ENCODE results near the gene GALNT15.

GALNT15 gene

DNA sequence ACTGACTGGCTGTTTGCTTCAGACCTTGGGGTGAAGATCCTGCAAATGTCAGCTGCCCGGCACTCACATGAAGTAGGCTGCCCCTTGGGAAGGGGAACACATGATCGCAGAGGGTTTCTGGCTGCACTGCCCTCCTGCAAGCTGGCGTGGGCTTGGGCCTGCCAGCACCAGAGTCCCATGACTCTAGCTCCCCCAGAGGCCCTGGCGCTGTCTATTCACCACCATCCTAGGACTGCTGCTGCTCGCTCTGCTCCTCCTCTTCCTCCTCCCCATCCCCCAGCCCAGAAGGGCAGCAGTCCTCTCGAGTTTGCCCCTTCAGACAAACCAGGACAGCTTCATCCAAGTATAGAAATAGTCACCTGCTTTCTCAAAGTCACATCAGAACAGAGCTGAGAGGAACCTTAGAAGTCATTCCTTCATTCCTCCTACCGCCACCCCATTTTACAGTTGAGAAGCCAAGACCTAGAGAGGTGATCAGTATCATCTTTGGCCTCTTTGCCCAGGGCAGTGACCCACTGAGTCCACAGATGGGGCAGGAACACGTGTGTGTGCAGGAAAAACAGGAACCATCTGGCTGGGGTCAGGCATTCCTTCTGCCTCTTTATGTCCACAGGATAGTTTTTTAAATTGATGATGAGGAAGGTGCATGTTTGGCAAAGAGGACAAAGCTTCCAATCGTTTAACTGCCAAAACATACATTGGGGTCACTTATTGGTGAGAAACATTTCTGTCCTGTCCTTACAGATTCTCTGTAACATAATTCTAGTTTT, 77.0 kb downstream of the GALNT15 start:
- Histone ChIP-seq H3K9me3 (ENCODE audit: control insufficient read depth, insufficient read depth, low read length) (no peaks in the 10 kb centered on the region), H3K4me1 (ENCODE audit: insufficient read depth, low read length) (peaks cover 7% of the 10 kb centered on the region; the same call in 1 of the 2 replicates), H3K36me3 (ENCODE audit: insufficient read depth, low read length) (no peaks in the 10 kb centered on the region), H3K9ac (ENCODE audit: low read depth, low read length) (no peak overlapping the region)

DNA sequence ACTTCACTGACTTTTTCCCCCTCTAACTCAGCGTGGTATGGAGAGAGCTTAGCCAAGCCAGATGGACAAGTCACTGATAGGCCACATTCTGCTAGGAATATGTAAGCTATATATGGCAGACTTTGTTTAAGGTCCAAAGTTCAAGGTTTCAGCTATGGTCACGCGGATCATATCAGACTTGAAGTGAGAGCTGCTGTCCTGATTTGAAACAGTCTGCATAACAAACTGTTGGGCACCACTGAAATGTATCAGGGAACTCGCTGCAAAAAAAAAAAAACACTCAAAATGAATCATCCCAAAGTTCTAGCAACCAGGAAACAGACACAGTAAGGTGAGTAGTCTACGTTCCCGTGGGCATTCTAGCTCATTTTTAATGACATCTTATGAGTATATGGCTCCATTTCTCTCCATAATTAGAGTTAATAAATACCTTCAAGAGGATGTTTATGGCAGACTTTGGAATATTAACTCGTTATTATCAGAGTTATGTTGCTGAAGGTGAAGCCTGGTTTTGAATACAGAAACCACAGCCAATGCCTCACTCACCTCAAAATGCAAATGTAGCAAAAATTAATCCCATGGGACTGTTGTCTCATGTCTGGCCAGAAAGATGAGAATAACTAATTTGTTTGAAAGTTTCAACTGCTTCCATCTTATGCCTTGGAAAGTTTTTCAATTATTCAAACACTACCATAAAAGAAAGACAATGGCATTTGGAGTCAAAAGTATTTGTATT, 77.9 kb downstream of the GALNT15 start:
- Histone ChIP-seq H3K9ac (ENCODE audit: low read depth, low read length) (no peak overlapping the region), H3K4me1 (ENCODE audit: insufficient read depth, low read length) (peaks cover 7% of the 10 kb centered on the region; the same call in 1 of the 2 replicates), H3K9me3 (ENCODE audit: control insufficient read depth, insufficient read depth, low read length) (no peaks in the 10 kb centered on the region), H3K36me3 (ENCODE audit: insufficient read depth, low read length) (no peaks in the 10 kb centered on the region)

DNA sequence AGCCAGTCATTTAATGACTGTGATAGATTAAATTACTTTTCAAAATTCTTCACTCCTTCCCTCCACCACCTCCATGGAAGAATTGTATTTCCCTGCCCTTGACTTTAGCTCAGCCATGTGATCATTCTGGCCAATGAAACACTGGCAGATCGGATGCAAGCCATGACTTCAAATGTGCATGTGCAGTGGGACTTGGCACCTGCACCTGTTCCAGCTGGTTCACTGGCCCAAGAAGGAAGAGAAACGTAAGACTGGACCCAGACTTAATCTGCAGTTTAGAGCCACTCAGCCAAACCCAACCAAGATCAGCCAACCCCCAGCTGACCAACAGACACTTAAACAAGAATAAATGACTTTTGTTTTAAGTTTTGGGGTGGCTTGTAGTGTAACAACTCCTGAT, 78.5 kb downstream of the GALNT15 start:
- Histone ChIP-seq H3K9ac (ENCODE audit: low read depth, low read length) (no peak overlapping the region), H3K36me3 (ENCODE audit: insufficient read depth, low read length) (no peaks in the 10 kb centered on the region), H3K9me3 (ENCODE audit: control insufficient read depth, insufficient read depth, low read length) (no peaks in the 10 kb centered on the region), H3K4me1 (ENCODE audit: insufficient read depth, low read length) (0 out of 2 replicates have a peak, but pooled peaks cover 1% of the 10 kb centered on the region)

DNA sequence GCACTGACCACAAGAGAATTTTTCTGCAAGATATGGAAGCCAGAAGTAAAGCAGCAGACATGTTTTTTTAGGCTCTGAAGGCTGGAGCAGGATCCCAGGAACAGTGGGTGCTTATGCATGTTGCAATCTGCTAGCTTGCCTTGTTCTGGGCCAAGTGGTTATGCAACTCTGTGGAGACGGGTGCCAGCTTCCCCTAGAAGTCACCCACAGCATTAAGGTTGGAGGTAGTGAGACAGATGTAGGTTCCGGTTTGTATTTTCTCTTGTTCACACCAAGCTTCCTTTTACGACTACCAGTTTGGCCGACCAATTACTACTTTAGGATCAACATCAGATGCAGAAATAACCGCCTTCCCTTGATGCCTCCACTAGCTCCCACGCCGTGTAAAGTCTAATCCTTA, 79.1 kb downstream of the GALNT15 start:
- Histone ChIP-seq H3K9me3 (ENCODE audit: control insufficient read depth, insufficient read depth, low read length) (no peaks in the 10 kb centered on the region), H3K36me3 (ENCODE audit: insufficient read depth, low read length) (no peaks in the 10 kb centered on the region), H3K9ac (ENCODE audit: low read depth, low read length) (no peak overlapping the region), H3K4me1 (ENCODE audit: insufficient read depth, low read length) (no peaks in the 10 kb centered on the region)

DNA sequence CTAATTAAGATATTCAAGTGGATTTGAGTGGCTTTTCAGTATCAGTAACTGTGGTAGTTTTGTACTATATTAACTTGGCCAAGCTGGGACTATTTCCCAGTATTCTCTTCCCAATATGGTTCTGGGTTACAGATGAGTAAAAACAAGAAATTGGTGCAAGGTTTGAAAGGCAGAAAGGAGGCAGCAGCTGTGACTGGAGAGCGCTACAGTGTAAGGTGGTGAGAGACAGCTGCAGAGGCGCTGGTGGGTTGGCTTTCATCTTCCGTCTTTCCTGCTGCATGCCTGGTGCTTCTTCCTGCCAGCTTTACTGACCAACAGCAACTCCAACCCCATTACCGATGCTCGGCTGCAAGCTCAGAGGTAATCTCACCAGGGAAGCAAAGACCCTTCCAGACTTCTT, 80.4 kb downstream of the GALNT15 start:
- Histone ChIP-seq H3K36me3 (ENCODE audit: insufficient read depth, low read length) (no peaks in the 10 kb centered on the region), H3K9me3 (ENCODE audit: control insufficient read depth, insufficient read depth, low read length) (no peaks in the 10 kb centered on the region), H3K9ac (ENCODE audit: low read depth, low read length) (no peak overlapping the region), H3K4me1 (ENCODE audit: insufficient read depth, low read length) (no peaks in the 10 kb centered on the region)

DNA sequence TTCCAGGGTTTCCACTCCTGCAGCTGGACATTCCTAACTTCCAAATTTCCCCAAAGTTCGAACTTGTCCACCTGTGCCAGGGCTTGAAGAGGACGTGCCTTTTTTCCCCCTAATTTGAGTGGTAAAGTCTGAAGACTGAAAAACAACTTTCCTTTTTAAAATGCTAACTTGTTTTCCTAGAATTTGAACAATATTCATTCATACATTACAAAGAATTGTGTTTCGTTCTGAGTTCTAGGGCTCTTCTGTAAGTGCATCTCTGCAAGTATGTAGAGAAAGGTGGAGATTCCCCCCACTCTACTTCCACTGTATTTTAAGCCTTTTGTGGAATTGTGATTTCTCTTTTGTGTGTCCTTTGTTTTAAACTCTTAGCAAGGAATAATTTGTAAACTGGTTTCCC, 80.8 kb downstream of the GALNT15 start:
- Histone ChIP-seq H3K36me3 (ENCODE audit: insufficient read depth, low read length) (no peaks in the 10 kb centered on the region), H3K9ac (ENCODE audit: low read depth, low read length) (no peak overlapping the region), H3K4me1 (ENCODE audit: insufficient read depth, low read length) (no peaks in the 10 kb centered on the region), H3K9me3 (ENCODE audit: control insufficient read depth, insufficient read depth, low read length) (no peaks in the 10 kb centered on the region)

GRCh38 chr3:16255726-16256125, 81.2 kb downstream of the GALNT15 start:
- H3K4me1 ChIP-seq (ENCODE audit: insufficient read depth, low read length), result no peaks in the 10 kb centered on the region
- no peak overlapping the region for H3K9ac ChIP-seq (ENCODE audit: low read depth, low read length)
- H3K36me3 ChIP-seq (ENCODE audit: insufficient read depth, low read length), result no peaks in the 10 kb centered on the region
- H3K9me3 ChIP-seq (ENCODE audit: control insufficient read depth, insufficient read depth, low read length), result no peaks in the 10 kb centered on the region

DNA sequence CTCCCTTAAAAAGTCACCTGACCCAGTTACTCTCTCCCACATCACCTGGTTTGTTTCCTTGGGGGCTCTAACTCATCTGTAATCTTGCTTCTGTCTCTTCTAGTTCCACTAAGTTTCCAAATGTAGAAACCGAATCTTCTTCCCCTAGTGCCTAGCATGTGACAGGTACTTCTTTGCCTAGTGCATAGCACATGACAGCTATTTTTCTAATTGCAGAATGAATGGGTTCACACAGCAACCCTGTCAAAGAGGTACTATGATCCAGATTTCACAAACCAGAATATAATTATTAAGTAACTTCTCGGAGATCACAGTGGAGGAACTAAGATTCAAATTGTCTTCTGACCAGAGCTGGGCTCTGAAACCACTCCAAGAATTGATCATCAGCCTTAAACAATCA, 82.8 kb downstream of the GALNT15 start:
- Histone ChIP-seq H3K36me3 (ENCODE audit: insufficient read depth, low read length) (no peaks in the 10 kb centered on the region), H3K4me1 (ENCODE audit: insufficient read depth, low read length) (no peaks in the 10 kb centered on the region), H3K9ac (ENCODE audit: low read depth, low read length) (no peak overlapping the region), H3K9me3 (ENCODE audit: control insufficient read depth, insufficient read depth, low read length) (no peaks in the 10 kb centered on the region)

DNA sequence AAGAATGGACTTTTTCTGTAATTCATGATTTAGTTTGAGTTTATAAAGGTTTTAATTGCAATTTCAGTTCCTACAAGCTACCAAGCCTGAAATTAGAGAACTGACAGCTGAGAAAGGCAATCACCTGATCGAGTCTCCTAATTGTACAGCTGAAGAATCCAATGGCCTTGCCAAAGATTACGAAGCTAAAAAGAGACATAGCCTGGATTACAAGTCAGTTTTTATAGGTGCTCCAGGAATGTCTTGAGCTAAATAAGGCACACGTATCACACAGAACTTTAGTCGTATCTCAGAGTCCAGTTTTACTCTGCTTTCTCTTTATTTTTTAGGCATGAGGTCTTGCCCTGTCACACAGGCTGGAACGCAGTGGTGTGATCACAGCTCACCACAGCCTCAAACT, 83.7 kb downstream of the GALNT15 start:
- Histone ChIP-seq H3K4me1 (ENCODE audit: insufficient read depth, low read length) (no peaks in the 10 kb centered on the region), H3K36me3 (ENCODE audit: insufficient read depth, low read length) (no peaks in the 10 kb centered on the region), H3K9me3 (ENCODE audit: control insufficient read depth, insufficient read depth, low read length) (no peaks in the 10 kb centered on the region), H3K9ac (ENCODE audit: low read depth, low read length) (no peak overlapping the region)

DNA sequence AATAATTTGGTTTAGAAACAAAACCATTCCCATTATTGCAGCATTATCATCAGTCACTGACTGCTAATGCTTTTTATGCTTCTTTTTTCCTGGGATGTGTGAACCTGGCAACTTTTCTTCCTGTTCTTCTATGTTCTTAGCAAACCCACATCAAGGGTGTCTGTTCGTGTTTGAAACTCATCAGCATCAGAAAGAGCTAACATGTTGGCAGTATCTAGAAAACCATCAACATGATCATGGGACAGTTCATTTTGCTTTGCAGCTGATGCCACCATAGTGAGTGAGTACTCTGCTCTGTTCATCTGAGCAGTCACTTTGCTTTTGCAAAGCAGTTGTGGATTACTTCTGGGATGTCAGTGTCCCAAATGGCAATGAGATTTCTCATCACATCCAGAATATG, 84.4 kb downstream of the GALNT15 start:
- no peaks in the 10 kb centered on the region for H3K9me3 ChIP-seq (ENCODE audit: control insufficient read depth, insufficient read depth, low read length)
- H3K4me1 ChIP-seq (ENCODE audit: insufficient read depth, low read length), result no peaks in the 10 kb centered on the region
- H3K9ac ChIP-seq (ENCODE audit: low read depth, low read length), result no peak overlapping the region
- H3K36me3 ChIP-seq (ENCODE audit: insufficient read depth, low read length), result no peaks in the 10 kb centered on the region

- Histone ChIP-seq H3K4me1 (ENCODE audit: insufficient read depth, low read length) (no peaks in the 10 kb centered on the region), H3K9ac (ENCODE audit: low read depth, low read length) (no peak overlapping the region), H3K36me3 (ENCODE audit: insufficient read depth, low read length) (no peaks in the 10 kb centered on the region), H3K9me3 (ENCODE audit: control insufficient read depth, insufficient read depth, low read length) (no peaks in the 10 kb centered on the region)
Observed at GRCh38 chr3:16260046-16260445, 85.6 kb downstream of the GALNT15 start.

DNA sequence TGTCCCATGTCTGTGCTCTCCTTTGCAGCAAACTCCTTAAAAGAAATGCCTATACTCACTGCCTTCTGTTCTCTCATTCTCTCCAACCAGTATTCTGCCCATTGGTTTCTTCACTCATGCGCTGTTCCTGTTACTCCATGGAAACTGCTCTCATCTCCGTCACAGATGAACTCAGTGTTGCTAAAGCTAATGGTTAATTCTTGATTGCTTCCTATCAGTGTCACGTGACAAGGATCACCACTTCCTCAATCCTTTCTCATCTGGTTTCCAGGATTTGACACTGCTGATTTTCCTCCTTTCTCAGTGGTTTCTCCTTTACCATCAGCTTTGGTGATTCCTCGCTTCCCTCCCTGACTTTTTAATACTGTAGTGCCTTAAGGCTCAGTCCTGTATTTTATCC, 87.7 kb downstream of the GALNT15 start:
- H3K9ac ChIP-seq (ENCODE audit: low read depth, low read length), result no peak overlapping the region
- H3K9me3 ChIP-seq (ENCODE audit: control insufficient read depth, insufficient read depth, low read length), result no peaks in the 10 kb centered on the region
- H3K36me3 ChIP-seq (ENCODE audit: insufficient read depth, low read length), result no peaks in the 10 kb centered on the region
- H3K4me1 ChIP-seq (ENCODE audit: insufficient read depth, low read length), result peaks cover 4% of the 10 kb centered on the region; the same call in 1 of the 2 replicates

DNA sequence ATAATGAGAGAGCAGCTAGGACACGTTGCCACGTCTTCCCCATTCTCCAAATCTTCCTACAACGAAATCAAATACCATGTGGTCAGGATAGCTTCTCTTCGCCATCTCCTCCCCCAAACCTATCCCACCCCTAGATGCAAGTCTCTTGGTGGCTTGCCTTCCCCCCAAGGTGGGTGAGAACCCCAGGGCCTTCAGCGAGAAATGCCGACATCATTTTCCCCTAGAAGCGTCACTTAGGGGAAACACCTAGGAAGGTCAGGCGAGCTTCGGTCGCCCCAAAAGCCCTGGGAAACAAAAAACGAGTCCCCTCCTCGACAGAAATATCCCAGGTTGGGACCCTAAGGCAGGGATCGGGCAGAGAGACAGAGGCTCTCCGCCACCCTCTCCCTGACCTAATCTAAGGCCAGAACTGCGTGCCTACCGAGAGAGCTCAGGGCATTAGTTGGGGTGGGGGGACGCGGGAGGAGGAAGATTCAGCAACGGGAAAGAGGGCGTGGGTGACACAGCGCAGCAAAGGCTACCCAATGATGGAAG, 89.8 kb downstream of the GALNT15 start:
- Histone ChIP-seq H3K4me1 (ENCODE audit: insufficient read depth, low read length) (peaks cover 4% of the 10 kb centered on the region; the same call in 1 of the 2 replicates), H3K9me3 (ENCODE audit: control insufficient read depth, insufficient read depth, low read length) (no peaks in the 10 kb centered on the region), H3K9ac (ENCODE audit: low read depth, low read length) (peak overlapping the region; percentile 84), H3K36me3 (ENCODE audit: insufficient read depth, low read length) (no peaks in the 10 kb centered on the region)

DNA sequence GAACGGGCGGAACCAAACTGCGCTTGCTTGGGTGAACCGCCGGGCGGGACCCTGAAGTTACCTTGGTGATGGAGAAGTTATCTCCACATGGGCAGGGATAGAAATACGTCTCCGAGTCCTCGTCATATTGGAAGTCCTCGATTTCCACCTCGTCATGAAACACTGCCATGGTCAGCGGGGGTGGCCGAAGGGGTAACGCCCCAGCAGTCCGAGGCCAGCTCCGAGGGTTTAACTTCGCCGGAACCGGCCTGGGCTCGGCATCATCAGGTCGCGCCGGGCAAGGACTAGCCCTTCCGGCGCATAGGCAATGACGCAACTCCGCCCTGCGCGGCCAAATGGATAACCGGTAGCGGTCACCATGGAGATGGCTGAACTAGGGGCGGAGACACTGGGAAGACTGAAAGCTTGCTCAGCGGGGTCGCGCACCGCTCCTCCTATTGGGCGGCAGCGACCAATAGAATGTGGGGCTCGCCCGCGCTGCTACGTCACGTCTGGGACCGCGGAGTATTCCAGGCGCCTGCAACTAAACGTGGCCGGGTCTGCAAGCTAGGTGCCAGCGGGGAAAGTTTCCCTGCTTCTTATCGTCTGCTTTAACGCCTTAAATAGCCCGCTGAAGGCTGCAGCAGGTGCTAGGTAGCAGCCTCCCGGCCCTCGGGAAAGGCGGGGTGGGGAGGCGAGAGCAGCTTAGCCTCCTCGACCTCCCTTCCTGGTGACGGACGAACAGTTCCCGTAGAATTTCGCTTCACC, 90.4 kb downstream of the GALNT15 start, which contains the start of the genes DPH3 and OXNAD1:
Gene DPH3, minus strand, starts transcription at position 236 of the 747 bp plus-strand sequence. Its CDS starts 67 bp downstream, at position 169.
Gene OXNAD1, plus strand, starts transcription at position 505 of the 747 bp plus-strand sequence. CDS start 5,741 bp downstream, outside the sequence.
- Histone ChIP-seq H3K9me3 (ENCODE audit: control insufficient read depth, insufficient read depth, low read length) (no peaks in the 10 kb centered on the region), H3K4me1 (ENCODE audit: insufficient read depth, low read length) (peaks cover 4% of the 10 kb centered on the region; the same call in 1 of the 2 replicates), H3K36me3 (ENCODE audit: insufficient read depth, low read length) (no peaks in the 10 kb centered on the region), H3K9ac (ENCODE audit: low read depth, low read length) (peak within 1 kb of the TSS; percentile 84)

Data from ES-I3 (cell line).